Inflammatory macrophage treated with lipopolysaccharide for 1 hour (primary cell): ENCODE data around the gene TMCC2.

Experiments
- DNase-seq, 2 donors: peaks; one replicate each; pipeline ENCODE4 v3.0.0-alpha.2; 2020 to 2022

Gene TMCC2

GRCh38 chr1:205241366-205242030 is 13.8 kb downstream of the TMCC2 start:
- DNase-seq: no peak

- no peak for DNase-seq
These were observed 15.8 kb downstream of the TMCC2 start for GRCh38 chr1:205243350-205244191.

GRCh38 chr1:205244384-205244783 is 16.6 kb downstream of the TMCC2 start:
- DNase-seq: no peak

- no peak for DNase-seq
These were observed 17.4 kb downstream of the TMCC2 start for GRCh38 chr1:205245096-205245495.

GRCh38 chr1:205246351-205247119 is 18.8 kb downstream of the TMCC2 start:
- DNase-seq: no peak

GRCh38 chr1:205247130-205247921 is 19.6 kb downstream of the TMCC2 start:
- no peak for DNase-seq

- no peak for DNase-seq
These were observed 21.3 kb downstream of the TMCC2 start for GRCh38 chr1:205248793-205249601.

GRCh38 chr1:205249651-205250050 is 21.9 kb downstream of the TMCC2 start:
- no peak for DNase-seq

- DNase-seq: no peak
These were observed 23.0 kb downstream of the TMCC2 start for GRCh38 chr1:205250699-205251098.

GRCh38 chr1:205251576-205251975 is 23.8 kb downstream of the TMCC2 start:
- DNase-seq: no peak

- DNase-seq: peak; percentile 84 to 98
These were observed 28.4 kb downstream of the TMCC2 start for GRCh38 chr1:205255941-205256780.

GRCh38 chr1:205256951-205257625 is 29.3 kb downstream of the TMCC2 start:
- DNase-seq: no peak

GRCh38 chr1:205257735-205258134 is 30.0 kb downstream of the TMCC2 start:
- DNase-seq: no peak

GRCh38 chr1:205258261-205258691 is 30.5 kb downstream of the TMCC2 start:
- no peak for DNase-seq

- DNase-seq: peak; percentile 40 to 79
These were observed 31.0 kb downstream of the TMCC2 start for GRCh38 chr1:205258719-205259118.

- peak; percentile 43 to 66 for DNase-seq
These were observed 31.6 kb downstream of the TMCC2 start for GRCh38 chr1:205259324-205259832.

- DNase-seq: no peak
These were observed 32.3 kb downstream of the TMCC2 start for GRCh38 chr1:205259998-205260397.

- peak; percentile 68 to 86 for DNase-seq
These were observed 33.4 kb downstream of the TMCC2 start for GRCh38 chr1:205260948-205261732.
